Measurements from ENCODE around the gene STX18. TPM values are rescaled to one million over a fixed set of nuclear protein-coding genes. Genes with fewer than 3 reads are reported as not detected.

The STX18 gene
- total RNA-seq, 1 experiment from 2014 or later = 20.9 TPM

DNA sequence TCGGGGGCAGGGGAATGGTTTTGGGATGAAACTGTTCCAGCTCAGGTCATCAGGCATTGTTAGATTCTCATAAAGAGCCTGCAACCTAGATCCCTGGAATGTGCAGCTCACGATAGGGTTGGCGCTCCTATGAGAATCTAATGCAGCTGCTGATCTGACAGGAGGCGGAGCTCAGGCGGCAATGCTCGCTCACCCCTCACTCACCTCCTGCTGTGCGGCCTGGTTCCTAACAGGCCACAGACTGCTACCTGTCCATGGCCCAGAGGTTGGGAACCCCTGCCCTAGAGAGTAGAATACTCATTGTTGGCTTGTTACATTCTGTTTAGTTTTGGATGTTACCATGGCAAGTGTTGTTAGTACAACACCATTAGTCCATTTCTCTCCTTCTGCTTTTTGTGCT, 40.8 kb upstream of the STX18 start:
- H3K27me3 ChIP-seq (ENCODE audit: insufficient read depth, low read length) = no peaks in the 10 kb centered on the region
- H2BK120ac ChIP-seq (ENCODE audit: low read depth, low read length, poor library complexity, severe bottlenecking) = no peak overlapping the region
- H2BK5ac ChIP-seq (ENCODE audit: insufficient read length, low read length) = no peak overlapping the region
- H3K14ac ChIP-seq (ENCODE audit: insufficient read depth, low read length) = no peak overlapping the region
- no peak for TF ChIP-seq CTCF (conservative IDR thresholded peaks at IDR 0.05)
- no peak overlapping the region for H3T11ph ChIP-seq (ENCODE audit: low read length)
- H4K5ac ChIP-seq (ENCODE audit: insufficient read length, low read depth, low read length) = no peak overlapping the region
- no peak overlapping the region for H2BK20ac ChIP-seq (ENCODE audit: low read depth, low read length, poor library complexity, severe bottlenecking)
- no peak for DNase-seq
- no CpG with 5 or more reads among the region's 7 CpGs for WGBS (ENCODE audit: extremely low coverage, insufficient read length, low lambda C conversion rate)
- peaks cover 3% of the 10 kb centered on the region for H3K79me1 ChIP-seq (ENCODE audit: insufficient read depth, low read depth, low read length, poor library complexity, severe bottlenecking)
- Mint-ChIP-seq H3K9me3 (peaks cover 9 to 10% of the 10 kb centered on the region in 2 experiments; a peak in 4 of 5 replicates), H3K36me3 (ENCODE audit: insufficient read depth in 1 of 3, low read depth in 3 of 3) (peaks cover 5 to 11% (median 5%) of the 10 kb centered on the region in 3 experiments; a peak in 6 of 7 replicates), H3K27ac (no peak overlapping the region), H3K4me3 (no peak overlapping the region), H3K4me1 (peaks cover 10 to 15% of the 10 kb centered on the region in 2 experiments), H3K27me3 (ENCODE audit: low read depth) (peaks cover 8% of the 10 kb centered on the region)
- no peak overlapping the region for H2BK12ac ChIP-seq (ENCODE audit: insufficient read length, low read depth, low read length)
- no peak overlapping the region for H3K23ac ChIP-seq (ENCODE audit: insufficient read length, low read depth, low read length)
- no peak overlapping the region for H3K9ac ChIP-seq (ENCODE audit: extremely low read depth, insufficient read length, low read length)
- no peak overlapping the region for H3K27ac ChIP-seq (ENCODE audit: insufficient read length, low read depth, low read length)
- no peaks in the 10 kb centered on the region; the same call in 1 of the 2 replicates for H3K4me1 ChIP-seq (ENCODE audit: insufficient read depth, low read length)
- no peak overlapping the region for H2AFZ ChIP-seq (ENCODE audit: low read length)
- no peaks in the 10 kb centered on the region for H4K20me1 ChIP-seq (ENCODE audit: control insufficient read depth, insufficient read depth, insufficient read length)
- H4K91ac ChIP-seq (ENCODE audit: insufficient read length, low read depth, low read length) = no peak overlapping the region
- no peak overlapping the region for H2AK5ac ChIP-seq (ENCODE audit: insufficient read length, low read length)
- no peak overlapping the region for H3K4ac ChIP-seq (ENCODE audit: low read depth, low read length)
- no peaks in the 10 kb centered on the region for H3K79me2 ChIP-seq (ENCODE audit: insufficient read depth, low read length)
- H2BK15ac ChIP-seq (ENCODE audit: low read depth, low read length) = no peak overlapping the region
- no peak overlapping the region for H3K18ac ChIP-seq (ENCODE audit: insufficient read length, low read depth, low read length)
- H3K4me2 ChIP-seq (ENCODE audit: insufficient read depth, insufficient read length, low read length) = no peak overlapping the region
- no peaks in the 10 kb centered on the region for H3K9me3 ChIP-seq (ENCODE audit: control insufficient read depth, low read depth, low read length)
- H3K23me2 ChIP-seq (ENCODE audit: insufficient read length, low read depth, low read length, poor library complexity, severe bottlenecking) = no peaks in the 10 kb centered on the region
- no peak overlapping the region for H4K8ac ChIP-seq (replicated peaks; ENCODE audit: insufficient read length, low read depth, low read length)
- no peak overlapping the region for H3K56ac ChIP-seq (ENCODE audit: insufficient read length, low read depth, low read length)
